DMS79 treated with DMSO at 0.1 percent for 48 hours (cell line): ENCODE results near the gene RBKS.
"Not testable (repeated sequence)": the region's sequence is repeated elsewhere in the genome, so short reads cannot be mapped to it uniquely, and the experiment has no call there.

Experiments
- DNase-seq: peaks from one replicate; lab custom pipeline; 2025; lab: John Stamatoyannopoulos, UW

RBKS gene

DNA sequence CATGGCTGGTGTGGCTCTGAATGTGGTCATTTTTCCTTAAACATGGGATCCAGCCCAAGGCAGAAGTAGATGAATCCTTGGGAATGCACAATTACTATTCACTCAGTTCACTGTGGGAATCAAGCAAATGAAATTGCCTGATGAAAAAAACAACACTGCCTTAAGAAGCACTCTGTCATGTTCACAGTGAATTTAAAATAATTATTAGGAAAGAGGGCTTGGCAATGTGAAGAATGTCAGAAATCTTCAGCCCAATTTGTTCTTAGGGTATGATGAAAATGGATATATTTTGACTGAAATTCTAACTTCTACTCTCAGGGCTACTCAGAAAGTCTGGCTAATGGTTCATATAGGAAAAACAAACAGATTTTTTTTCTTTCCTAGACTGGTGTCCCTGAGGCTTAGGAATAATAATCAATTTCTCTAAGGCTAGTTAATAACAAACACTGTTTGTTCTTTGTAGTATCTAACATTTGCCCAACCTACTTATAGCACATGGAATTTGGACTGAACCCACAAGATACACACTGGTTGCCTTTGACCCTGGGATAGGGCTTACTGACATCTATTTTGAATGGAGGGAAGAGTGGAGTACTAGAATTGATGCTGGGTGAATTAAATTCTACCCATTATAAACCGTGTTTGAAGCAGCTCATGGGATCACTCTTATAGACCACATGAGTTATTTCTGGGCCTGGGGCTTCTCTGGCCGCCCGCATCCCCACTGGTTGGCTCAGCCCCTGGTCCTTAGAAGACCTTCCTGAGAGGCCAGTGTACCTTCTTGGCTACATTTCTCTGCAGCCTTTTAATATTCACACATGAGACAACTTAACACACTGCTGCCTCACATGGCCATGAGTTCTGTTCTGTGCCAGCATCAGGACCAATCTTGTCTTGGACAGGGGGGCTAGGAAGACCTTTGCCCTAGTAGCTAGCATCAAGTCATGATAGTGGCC lies 127.0 kb downstream of the RBKS start:
- no peak for DNase-seq

DNA sequence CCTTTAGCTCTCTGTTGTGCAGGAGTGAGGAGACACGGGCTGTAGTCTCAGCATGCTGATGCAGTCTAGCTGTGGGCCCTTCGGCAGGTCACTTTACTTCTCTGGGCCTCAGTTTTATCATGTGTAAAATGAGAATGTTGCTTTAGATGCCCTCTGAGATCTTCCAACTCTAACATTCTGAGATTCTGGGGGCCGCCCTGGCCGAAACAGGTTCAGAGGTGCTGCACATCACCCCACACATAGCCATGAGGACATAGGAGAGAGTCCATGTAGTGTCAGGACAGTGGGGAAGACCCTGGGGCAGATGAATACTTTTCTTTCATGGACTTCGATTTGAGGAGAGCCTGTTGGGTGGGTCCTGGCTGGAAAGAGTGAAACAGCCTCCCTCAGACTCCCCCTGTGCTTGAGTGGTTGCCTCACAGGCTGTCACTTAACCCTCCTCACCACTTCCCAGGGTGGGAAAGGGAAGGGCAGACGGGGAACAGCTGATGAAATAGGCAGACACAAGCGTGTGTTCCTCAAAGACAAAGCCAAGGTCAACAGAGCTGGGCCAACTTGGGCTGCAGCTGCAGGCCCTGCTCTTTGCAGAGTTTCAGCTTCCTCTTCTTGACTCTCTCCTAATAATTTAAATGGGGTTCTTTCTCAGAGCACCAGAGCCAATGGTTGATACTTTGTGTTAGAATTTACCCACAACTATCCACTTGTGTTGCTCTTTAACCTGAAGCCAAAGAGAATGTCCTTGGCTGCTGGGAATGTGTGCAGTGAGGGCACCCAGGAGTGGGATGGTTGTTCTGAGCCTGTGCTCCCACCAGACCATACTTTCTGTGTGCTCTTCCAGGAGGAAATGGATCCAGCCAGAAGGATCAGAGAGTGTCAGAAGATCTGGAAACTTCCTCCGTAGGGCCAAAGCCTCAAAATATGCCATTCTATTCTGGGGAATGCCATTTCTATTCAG lies 133.4 kb downstream of the RBKS start:
- no peak for DNase-seq

- no peak for DNase-seq
Observed at GRCh38 chr2:27756091-27756490, 134.1 kb downstream of the RBKS start.

GRCh38 chr2:27754831-27755230 lies 135.4 kb downstream of the RBKS start:
- DNase-seq = no peak

DNA sequence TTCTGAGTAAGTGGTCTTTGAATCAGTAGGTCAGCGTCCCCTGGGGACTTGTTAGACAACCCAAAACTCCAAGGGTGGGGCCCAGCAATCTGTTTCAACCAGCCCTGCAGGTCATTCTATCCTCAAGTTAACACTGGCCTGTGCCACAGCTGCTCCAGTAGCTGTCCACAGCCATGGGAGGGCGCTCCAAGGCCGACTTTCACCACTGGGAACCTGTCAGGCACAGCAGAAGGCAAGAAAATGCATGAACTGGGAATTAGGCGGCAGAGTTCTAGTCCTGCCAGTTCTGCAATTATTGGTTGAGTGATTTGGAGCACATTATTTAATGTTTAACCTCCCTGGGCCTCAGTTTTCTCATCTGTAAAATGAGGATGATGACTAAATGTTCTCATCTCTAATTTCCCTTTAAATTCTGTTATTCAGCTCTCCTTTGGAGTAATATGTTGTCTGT lies 136.0 kb downstream of the RBKS start:
- no peak for DNase-seq

DNA sequence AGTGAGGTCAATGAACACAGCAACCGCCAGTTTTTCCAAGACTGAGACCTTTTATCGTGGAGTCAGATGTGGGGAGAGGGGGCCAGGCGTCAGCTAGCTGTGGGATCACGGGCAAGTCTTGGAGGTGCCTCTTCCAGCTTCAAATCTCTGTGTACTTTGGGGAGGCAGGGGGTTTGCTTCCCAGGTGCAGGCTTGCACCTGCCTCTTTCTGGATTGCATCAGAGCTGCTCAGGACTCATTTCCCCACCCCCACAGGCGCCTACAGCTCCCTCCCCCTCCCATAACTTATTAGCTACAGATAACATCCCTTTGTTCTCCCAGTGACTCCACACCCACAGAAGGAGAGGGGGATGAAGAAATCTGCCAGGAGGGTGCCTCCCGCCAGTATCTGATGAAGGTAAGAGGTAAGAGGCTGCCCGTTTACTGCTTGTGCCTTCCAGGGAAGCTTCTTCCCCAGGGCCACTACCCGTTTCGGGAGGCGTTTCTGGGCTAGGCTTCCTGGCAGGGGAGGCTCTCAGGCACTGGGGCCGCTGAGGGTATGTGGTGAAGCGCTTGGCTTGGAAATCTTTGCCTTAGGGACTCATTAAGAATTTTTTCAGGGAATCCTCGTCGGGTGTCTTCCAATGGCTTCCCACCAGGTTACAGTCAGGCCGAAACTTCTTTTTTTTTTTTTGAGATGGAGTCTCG lies 137.5 kb downstream of the RBKS start:
- DNase-seq = peak; percentile 90

DNA sequence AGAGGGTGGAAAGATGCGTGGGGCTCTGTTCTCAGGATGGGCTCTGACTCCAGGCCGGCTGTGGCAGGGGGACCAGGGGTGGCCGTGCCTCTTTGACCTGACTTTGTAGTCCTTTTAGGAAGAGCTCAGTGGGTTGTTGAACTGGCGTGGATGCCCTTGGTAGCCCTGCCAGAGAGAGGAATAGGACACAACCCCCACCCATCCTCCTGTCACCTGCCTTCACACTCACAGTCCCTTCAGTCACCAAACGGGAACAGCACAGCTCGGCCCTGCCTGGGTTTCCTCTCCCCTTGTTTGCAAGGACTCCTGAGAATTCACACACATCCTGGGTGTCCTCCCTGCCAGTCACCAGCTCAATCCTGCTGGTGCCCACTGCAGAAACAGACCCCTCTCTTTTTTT lies 138.8 kb downstream of the RBKS start:
- no peak for DNase-seq

DNA sequence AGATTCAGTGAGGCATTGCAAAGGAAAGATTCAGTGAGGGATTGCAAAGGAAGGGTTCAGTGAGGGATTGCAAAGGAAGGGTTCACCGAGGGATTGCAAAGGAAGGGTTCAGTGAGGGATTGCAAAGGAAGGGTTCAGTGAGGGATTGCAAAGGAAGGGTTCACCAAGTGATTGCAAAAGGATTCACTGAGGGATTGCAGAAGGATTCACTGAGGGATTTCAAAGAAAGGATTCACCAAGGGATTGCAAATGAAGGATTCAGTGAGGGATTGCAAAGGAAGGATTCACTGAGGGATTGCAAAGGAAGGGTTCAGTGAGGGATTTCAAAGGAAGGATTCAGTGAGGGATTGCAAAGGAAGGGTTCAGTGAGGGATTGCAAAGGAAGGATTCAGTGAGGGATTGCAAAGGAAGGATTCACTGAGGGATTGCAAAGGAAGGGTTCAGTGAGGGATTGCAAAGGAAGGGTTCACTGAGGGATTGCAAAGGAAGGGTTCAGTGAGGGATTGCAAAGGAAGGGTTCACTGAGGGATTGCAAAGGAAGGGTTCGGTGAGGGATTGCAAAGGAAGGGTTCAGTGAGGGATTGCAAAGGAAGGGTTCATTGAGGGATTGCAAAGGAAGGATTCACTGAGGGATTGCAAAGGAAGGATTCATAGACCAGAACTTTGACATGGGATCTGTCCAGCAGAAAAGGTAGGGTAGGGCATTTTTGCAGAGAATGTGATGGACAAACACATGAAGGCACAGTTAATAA lies 141.2 kb downstream of the RBKS start:
- DNase-seq = not testable (repeated sequence)

- DNase-seq = no peak
Observed at GRCh38 chr2:27747827-27748352, 142.3 kb downstream of the RBKS start.

DNA sequence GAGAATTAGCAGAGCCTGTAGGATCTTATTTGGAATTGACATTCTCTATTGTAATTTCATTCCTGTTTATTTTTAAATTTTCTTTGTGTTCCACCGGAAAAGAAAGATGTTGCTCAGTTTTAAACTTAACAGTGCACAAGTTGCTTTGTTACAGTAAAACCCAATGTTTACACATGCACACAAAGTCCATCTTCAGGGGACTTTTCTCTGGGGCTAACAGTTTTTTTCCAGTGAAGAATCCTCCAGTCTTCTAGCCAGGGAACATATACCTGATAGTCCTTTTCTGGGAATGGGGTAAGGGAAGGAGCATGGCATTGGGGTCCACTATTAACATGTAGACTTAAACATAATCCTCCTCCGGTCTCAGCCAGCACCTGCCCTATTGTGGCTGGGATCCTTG lies 143.9 kb downstream of the RBKS start:
- DNase-seq = no peak

DNA sequence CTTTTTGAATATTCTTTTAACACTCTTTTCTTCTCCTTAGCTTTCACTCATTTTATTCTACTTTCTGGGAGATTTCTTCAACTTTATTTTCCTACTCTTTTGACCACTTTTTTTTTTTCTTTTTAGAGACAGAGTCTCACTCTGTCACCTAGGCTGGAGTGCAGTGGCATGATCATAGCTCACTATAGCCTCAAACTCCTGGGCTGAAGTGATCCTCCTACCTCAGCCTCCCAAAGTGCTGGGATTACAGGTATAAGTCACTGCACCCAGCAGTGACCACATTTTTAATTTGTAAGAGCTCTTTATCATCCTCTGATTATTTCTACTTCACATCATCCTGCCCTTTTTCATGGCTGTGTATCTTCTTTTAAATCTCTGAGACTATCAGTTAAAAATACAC lies 144.7 kb downstream of the RBKS start:
- DNase-seq = not testable (repeated sequence)

GRCh38 chr2:27742571-27742970 lies 147.6 kb downstream of the RBKS start:
- no peak for DNase-seq

DNA sequence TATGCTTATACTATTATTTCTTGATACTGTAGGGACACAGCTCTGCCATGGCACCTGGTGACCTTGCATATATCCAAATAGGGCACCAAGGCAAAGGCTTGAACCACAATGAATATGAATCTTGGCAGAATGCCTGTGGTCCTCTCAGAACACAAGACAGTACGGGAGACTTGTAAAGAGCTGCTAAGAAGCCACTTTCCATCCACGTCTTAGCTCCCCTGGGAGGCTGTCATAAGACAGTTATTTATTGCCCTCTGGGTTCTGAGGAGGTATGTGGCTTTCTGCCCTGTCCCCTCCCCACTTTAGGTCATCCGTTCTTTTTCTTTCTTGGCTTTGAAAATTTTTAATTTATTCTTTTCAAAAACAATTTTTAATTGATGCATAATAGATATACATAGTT lies 148.5 kb downstream of the RBKS start:
- DNase-seq = peak; percentile 63

GRCh38 chr2:27739058-27739373 lies 151.2 kb downstream of the RBKS start:
- DNase-seq = no peak

GRCh38 chr2:27738349-27739057 lies 151.7 kb downstream of the RBKS start:
- DNase-seq = no peak

- DNase-seq = no peak
Observed at GRCh38 chr2:27737676-27738348, 152.4 kb downstream of the RBKS start.

DNA sequence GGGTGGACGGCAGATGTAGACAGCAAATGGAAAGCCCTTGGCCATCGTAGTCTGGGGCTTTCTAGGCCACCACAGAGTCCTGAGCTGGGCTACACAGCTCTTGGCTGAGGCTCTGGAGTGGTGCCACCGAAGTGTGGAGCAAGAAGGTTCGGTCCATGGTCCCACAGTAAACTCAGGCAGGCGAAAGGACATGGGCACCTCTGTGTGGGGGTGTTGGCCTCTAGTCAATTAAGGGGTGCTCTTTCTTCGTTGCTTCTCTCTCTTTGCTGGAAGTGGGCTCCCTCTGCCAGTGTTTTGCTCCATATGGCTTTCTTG lies 153.3 kb downstream of the RBKS start:
- DNase-seq = no peak

GRCh38 chr2:27736031-27736889 lies 153.9 kb downstream of the RBKS start:
- DNase-seq = no peak

- no peak for DNase-seq
Observed at GRCh38 chr2:27735263-27735904, 154.8 kb downstream of the RBKS start.
